Hepatocyte (in vitro differentiated cells): ENCODE measurements around the gene IP6K3. TPM values are rescaled to one million over a fixed set of nuclear protein-coding genes. Genes with fewer than 3 reads are reported as not detected.

Experiments
- DNase-seq: peaks from one replicate; pipeline ENCODE4 v3.0.0-alpha.2; 2016; ENCODE audit warnings: low spot score
- H2AFZ ChIP-seq: fragments of 200-600 bp; sonication (generic); 2 replicates; pipeline ENCODE4 v1.6.0; 2016; ENCODE audit warnings: antibody characterized with exemption, mild to moderate bottlenecking
- H3K27ac ChIP-seq: fragments of 200-600 bp; sonication (generic); 2 replicates; pipeline ENCODE4 v1.5.1; 2016; ENCODE audit warnings: mild to moderate bottlenecking
- H3K27me3 ChIP-seq: fragments of 200-600 bp; sonication (generic); 2 replicates; pipeline ENCODE4 v1.6.1; 2016
- H3K36me3 ChIP-seq: fragments of 200-600 bp; sonication (generic); replicated peaks from 2 replicates; pipeline ENCODE4 v1.5.1; 2016; ENCODE audit warnings: low read depth; ENCODE audit not compliant: insufficient read depth
- H3K4me1 ChIP-seq: fragments of 200-600 bp; sonication (generic); 2 replicates; pipeline ENCODE4 v1.5.1; 2016; ENCODE audit warnings: mild to moderate bottlenecking, moderate library complexity; ENCODE audit not compliant: insufficient read depth
- H3K4me2 ChIP-seq: fragments of 200-600 bp; sonication (generic); 2 replicates; pipeline ENCODE4 v1.6.0; 2016
- H3K4me3 ChIP-seq: fragments of 200-600 bp; sonication (generic); 2 replicates; pipeline ENCODE4 v1.5.1; 2016; ENCODE audit warnings: mild to moderate bottlenecking
- H3K79me2 ChIP-seq: fragments of 200-600 bp; sonication (generic); 2 replicates; pipeline ENCODE4 v1.6.0; 2017; ENCODE audit warnings: mild to moderate bottlenecking
- H3K9me2 ChIP-seq: fragments of 200-600 bp; sonication (generic); replicated peaks from 2 replicates; pipeline ENCODE4 v1.6.0; 2017; ENCODE audit warnings: mild to moderate bottlenecking; ENCODE audit not compliant: insufficient read depth
- H3K9me3 ChIP-seq: fragments of 200-600 bp; sonication (generic); 2 replicates; pipeline ENCODE4 v1.5.1; 2016; ENCODE audit warnings: low read depth, mild to moderate bottlenecking
- H4K20me1 ChIP-seq: fragments of 200-600 bp; sonication (generic); 2 replicates; pipeline ENCODE4 v1.6.0; 2016; ENCODE audit warnings: mild to moderate bottlenecking; ENCODE audit not compliant: insufficient read depth, poor library complexity, severe bottlenecking
- CTCF ChIP-seq: fragments of 200-600 bp; sonication (generic); IDR thresholded peaks from 2 replicates; pipeline ENCODE4 v1.5.1; 2016; ENCODE audit warnings: antibody characterized with exemption, mild to moderate bottlenecking; ENCODE audit not compliant: poor library complexity
- EZH2 ChIP-seq: fragments of 200-600 bp; sonication (generic); IDR thresholded peaks from 2 replicates; pipeline ENCODE4 v1.6.1; 2016; ENCODE audit warnings: antibody characterized with exemption, mild to moderate bottlenecking, borderline replicate concordance
- EZH2phosphoT487 ChIP-seq: fragments of 200-600 bp; sonication (generic); IDR thresholded peaks from one replicate; pipeline ENCODE4 v1.6.1; 2018; ENCODE audit warnings: antibody characterized with exemption, mild to moderate bottlenecking, low read depth, moderate library complexity; ENCODE audit not compliant: unreplicated experiment, severe bottlenecking
- WGBS: methylation state at CpG from one replicate; pipeline ENCODE4 v1.1.6; 2016; ENCODE audit warnings: low lambda C conversion rate; ENCODE audit errors: missing lambda C conversion rate; 5-methylcytosine and 5-hydroxymethylcytosine counted together
- polyA plus RNA-seq: library from polyadenylated mRNA; unstranded; fragments of >200 nt; fragmentation: Nextera tagmentation; extraction: Ambion mirVana; gene quantifications from 2 replicates; pipeline ENCODE4 v1.2.1, GENCODE V29; 2016
- total RNA-seq: library from RNA; depleted of rRNA; stranded (reverse); fragments of >200 nt; gene quantifications from 2 replicates; pipeline ENCODE4 v1.2.3, GENCODE V29; 2014

The IP6K3 gene
- total and polyA plus RNA-seq, 2 experiments from 2014 or later, result 9.5 to 25.3 TPM

GRCh38 chr6:33727932-33728331, 18.8 kb downstream of the IP6K3 start:
- no peaks in the 10 kb centered on the region for H3K79me2 ChIP-seq
- WGBS, result 95% methylated on average over 11 of the region's 11 CpGs
- no peak for DNase-seq
- H3K4me3 ChIP-seq, result no peak overlapping the region
- H3K36me3 ChIP-seq, result no peaks in the 10 kb centered on the region
- no peaks in the 10 kb centered on the region for H3K9me2 ChIP-seq
- H3K27ac ChIP-seq, result no peak overlapping the region
- H3K4me1 ChIP-seq, result no peaks in the 10 kb centered on the region
- no peaks in the 10 kb centered on the region for H3K9me3 ChIP-seq
- H4K20me1 ChIP-seq, result no peaks in the 10 kb centered on the region
- H3K27me3 ChIP-seq, result no peaks in the 10 kb centered on the region
- H2AFZ ChIP-seq, result no peak overlapping the region
- TF ChIP-seq EZH2phosphoT487, result no peak
- TF ChIP-seq EZH2, result no peak
- TF ChIP-seq CTCF, result no peak
- no peak overlapping the region for H3K4me2 ChIP-seq

GRCh38 chr6:33727126-33727525, 19.6 kb downstream of the IP6K3 start:
- H3K36me3 ChIP-seq, result no peaks in the 10 kb centered on the region
- H3K9me2 ChIP-seq, result no peaks in the 10 kb centered on the region
- no peak for TF ChIP-seq CTCF
- no peak for TF ChIP-seq EZH2phosphoT487
- no peak for TF ChIP-seq EZH2
- 88% methylated on average over 7 of the region's 7 CpGs for WGBS
- no peaks in the 10 kb centered on the region for H3K9me3 ChIP-seq
- H2AFZ ChIP-seq, result no peak overlapping the region
- no peaks in the 10 kb centered on the region for H3K79me2 ChIP-seq
- H4K20me1 ChIP-seq, result no peaks in the 10 kb centered on the region
- H3K4me3 ChIP-seq, result no peak overlapping the region
- no peak for DNase-seq
- H3K4me1 ChIP-seq, result no peaks in the 10 kb centered on the region
- no peaks in the 10 kb centered on the region for H3K27me3 ChIP-seq
- no peak overlapping the region for H3K27ac ChIP-seq
- H3K4me2 ChIP-seq, result no peak overlapping the region

GRCh38 chr6:33726696-33727095, 20.0 kb downstream of the IP6K3 start:
- no peaks in the 10 kb centered on the region for H3K79me2 ChIP-seq
- no peaks in the 10 kb centered on the region for H3K9me2 ChIP-seq
- TF ChIP-seq EZH2phosphoT487 (no peak), EZH2 (no peak), CTCF (no peak)
- no peaks in the 10 kb centered on the region for H3K9me3 ChIP-seq
- H2AFZ ChIP-seq, result no peak overlapping the region
- H3K36me3 ChIP-seq, result no peaks in the 10 kb centered on the region
- no peak overlapping the region for H3K27ac ChIP-seq
- no peak overlapping the region for H3K4me2 ChIP-seq
- H3K27me3 ChIP-seq, result no peaks in the 10 kb centered on the region
- 95% methylated on average over 15 of the region's 15 CpGs for WGBS
- H3K4me1 ChIP-seq, result no peaks in the 10 kb centered on the region
- no peaks in the 10 kb centered on the region for H4K20me1 ChIP-seq
- no peak for DNase-seq
- no peak overlapping the region for H3K4me3 ChIP-seq
